Stimulated activated effector memory CD8-positive, alpha-beta T cell treated with anti-CD3 and anti-CD28 coated beads, Interleukin-12 subunit alpha, Interleukin-12 subunit beta, amount 100 ng/mL, for 72 hours (primary cell): ENCODE measurements around the gene ARF1.

ENCODE experiments used
- ATAC-seq: fragments of 150-1000 bp; cut with Tn5 transposase; 2 replicates; pipeline ENCODE4 v1.10.0; 2021
- DNase-seq, 2 donors: peaks; one replicate each; pipeline ENCODE4 v3.0.0; 2021 to 2022; ENCODE audit warnings: low spot score in 2 of 2
- H3K27ac Mint-ChIP-seq: one replicate; pipeline ENCODE4 v1.8.0; 2022; ENCODE audit warnings: mild to moderate bottlenecking, mixed read lengths
- H3K36me3 Mint-ChIP-seq: one replicate; pipeline ENCODE4 v1.8.0; 2022; ENCODE audit warnings: mild to moderate bottlenecking, mixed read lengths
- H3K4me1 Mint-ChIP-seq: one replicate; pipeline ENCODE4 v1.8.0; 2022; ENCODE audit warnings: mixed read lengths
- H3K4me3 Mint-ChIP-seq: one replicate; pipeline ENCODE4 v1.8.0; 2022; ENCODE audit warnings: mild to moderate bottlenecking, mixed read lengths
- H3K9me3 Mint-ChIP-seq: one replicate; pipeline ENCODE4 v1.8.0; 2022; ENCODE audit warnings: mixed read lengths

ARF1 gene

GRCh38 chr1:228082214-228082917 lies at the start of gene ARF1:
TSS of gene ARF1 (plus strand) at chr1:228082708. CDS start at chr1:228097115, 14,407 bp downstream.
- ATAC-seq (peak; percentile 84), DNase-seq (peak; percentile 95 to 97)
- Mint-ChIP-seq H3K36me3 (peaks cover 61% of the 10 kb centered on the region), H3K9me3 (no peaks in the 10 kb centered on the region), H3K4me1 (peaks cover 55% of the 10 kb centered on the region), H3K4me3 (peak within 1 kb of the TSS; percentile 90), H3K27ac (peak within 1 kb of the TSS; percentile 94)

- Mint-ChIP-seq H3K27ac (no peak overlapping the region), H3K4me1 (no peaks in the 10 kb centered on the region), H3K36me3 (no peaks in the 10 kb centered on the region), H3K9me3 (no peaks in the 10 kb centered on the region), H3K4me3 (no peak overlapping the region)
- no peak for DNase-seq
- ATAC-seq = no peak
Measured at GRCh38 chr1:228033376-228033775, 49.1 kb upstream of the ARF1 start.

DNA sequence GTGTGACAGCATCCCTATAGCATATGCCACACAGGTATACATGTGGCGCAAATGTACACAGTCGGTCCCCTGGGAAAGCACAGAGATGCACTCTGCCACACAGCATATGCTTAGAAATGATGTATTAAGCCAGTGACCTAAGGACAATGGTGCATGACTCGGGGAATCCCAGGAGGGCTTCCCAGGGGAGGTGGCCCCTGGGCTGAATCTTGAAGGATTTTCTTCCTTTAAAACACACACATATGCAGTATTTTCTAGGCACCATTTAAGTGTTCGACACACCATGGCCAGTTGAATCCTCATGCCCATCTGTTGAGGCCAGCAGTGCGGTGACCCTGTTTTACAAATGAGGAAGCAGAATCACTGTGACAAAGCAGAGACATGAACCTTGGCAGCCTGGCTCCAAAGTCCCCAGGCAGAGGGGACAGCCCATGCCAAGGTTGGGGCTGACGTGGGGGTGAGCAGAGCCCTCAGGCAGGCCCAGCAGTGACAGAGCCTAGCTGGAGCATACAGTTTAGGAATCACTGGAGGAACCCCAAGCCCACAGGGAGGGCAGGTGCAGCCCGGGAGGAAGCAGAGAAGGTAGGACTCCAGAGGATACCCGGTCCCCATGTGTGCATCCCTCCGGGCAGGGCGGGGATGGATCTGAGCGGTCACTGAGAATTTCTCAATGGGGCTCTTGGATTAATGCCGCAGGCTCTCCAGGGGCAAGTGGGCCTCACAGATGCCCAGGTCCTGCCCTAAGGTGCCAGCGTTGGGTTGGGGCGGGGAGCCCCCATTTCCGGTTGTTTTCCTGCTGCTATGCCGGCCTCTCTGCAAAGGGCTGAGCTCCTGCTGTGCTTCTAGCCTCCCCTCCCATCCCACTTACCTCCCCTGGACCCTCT lies 47.3 kb upstream of the ARF1 start:
- DNase-seq (no peak), ATAC-seq (no peak)
- no peaks in the 10 kb centered on the region for H3K9me3 Mint-ChIP-seq
- H3K4me1 Mint-ChIP-seq = no peaks in the 10 kb centered on the region
- H3K36me3 Mint-ChIP-seq = no peaks in the 10 kb centered on the region
- H3K27ac Mint-ChIP-seq = no peak overlapping the region
- H3K4me3 Mint-ChIP-seq = no peak overlapping the region

GRCh38 chr1:228035844-228036243 lies 46.7 kb upstream of the ARF1 start:
- DNase-seq (no peak), ATAC-seq (no peak)
- Mint-ChIP-seq H3K4me1 (no peaks in the 10 kb centered on the region), H3K36me3 (no peaks in the 10 kb centered on the region), H3K9me3 (no peaks in the 10 kb centered on the region), H3K4me3 (no peak overlapping the region), H3K27ac (no peak overlapping the region)

GRCh38 chr1:228036701-228037231 lies 45.7 kb upstream of the ARF1 start:
- Mint-ChIP-seq H3K27ac (no peak overlapping the region), H3K9me3 (no peaks in the 10 kb centered on the region), H3K36me3 (no peaks in the 10 kb centered on the region), H3K4me1 (no peaks in the 10 kb centered on the region), H3K4me3 (no peak overlapping the region)
- ATAC-seq (no peak), DNase-seq (no peak)

DNA sequence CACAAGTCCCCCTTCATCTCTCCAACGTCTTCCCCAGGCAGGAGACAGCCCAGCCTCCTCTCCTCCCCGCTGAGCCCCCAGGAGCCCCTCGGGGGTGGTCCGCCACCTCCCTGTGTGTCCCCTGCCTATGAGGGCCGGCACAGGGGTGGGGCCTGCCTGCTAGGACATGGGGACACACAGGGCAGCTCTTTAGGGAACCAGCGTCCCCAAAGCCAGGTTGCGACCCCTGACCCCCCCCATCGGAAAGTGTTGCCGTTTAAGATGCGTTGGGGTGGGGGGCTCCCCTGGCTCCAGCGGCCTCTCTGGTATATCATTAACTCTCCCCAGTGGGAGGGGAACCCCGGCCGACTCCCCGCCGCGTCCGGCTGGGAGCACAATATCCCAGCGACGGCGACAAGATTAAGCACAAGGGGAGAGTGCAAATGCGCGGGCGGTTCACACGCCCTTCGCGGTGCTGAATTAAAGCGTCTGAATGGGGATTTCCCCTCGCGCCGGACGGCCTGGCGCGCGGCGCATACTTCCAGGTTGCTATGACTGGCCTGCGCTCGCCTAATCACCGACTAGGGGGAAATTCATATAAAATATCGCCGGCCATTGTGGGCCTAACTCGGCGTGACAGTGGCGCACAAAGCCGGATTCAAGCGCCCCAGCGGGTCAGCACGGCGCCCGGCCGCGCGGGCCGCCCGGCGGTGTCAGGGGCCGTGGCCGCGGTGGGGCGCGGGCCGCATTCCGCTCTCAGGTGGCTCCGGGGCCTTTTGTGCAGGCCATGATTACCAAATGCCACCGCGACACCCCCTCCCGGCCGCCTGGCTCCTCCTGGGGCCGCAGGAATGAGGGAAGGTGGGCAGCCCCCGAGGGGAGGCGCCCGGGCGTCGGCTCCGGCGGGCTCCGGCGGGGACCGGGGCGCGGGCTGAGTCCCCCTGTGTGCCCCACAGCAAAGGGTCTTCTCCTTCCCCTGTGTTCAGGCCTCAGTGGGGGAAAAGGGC lies 44.8 kb upstream of the ARF1 start:
- Mint-ChIP-seq H3K36me3 (no peaks in the 10 kb centered on the region), H3K9me3 (no peaks in the 10 kb centered on the region), H3K4me3 (peak overlapping the region; percentile 29), H3K27ac (no peak overlapping the region), H3K4me1 (no peaks in the 10 kb centered on the region)
- DNase-seq = peak in 1 of 2 donors; percentile 62
- ATAC-seq = peak; percentile 92

GRCh38 chr1:228038387-228039005 lies 44.0 kb upstream of the ARF1 start:
- H3K9me3 Mint-ChIP-seq = no peaks in the 10 kb centered on the region
- no peak overlapping the region for H3K4me3 Mint-ChIP-seq
- H3K27ac Mint-ChIP-seq = no peak overlapping the region
- DNase-seq = no peak
- no peaks in the 10 kb centered on the region for H3K36me3 Mint-ChIP-seq
- H3K4me1 Mint-ChIP-seq = no peaks in the 10 kb centered on the region
- ATAC-seq = no peak

- Mint-ChIP-seq H3K36me3 (no peaks in the 10 kb centered on the region), H3K4me3 (no peak overlapping the region), H3K9me3 (no peaks in the 10 kb centered on the region), H3K4me1 (no peaks in the 10 kb centered on the region), H3K27ac (no peak overlapping the region)
- DNase-seq = no peak
- ATAC-seq = no peak
Measured at GRCh38 chr1:228039006-228039903, 43.3 kb upstream of the ARF1 start.

DNA sequence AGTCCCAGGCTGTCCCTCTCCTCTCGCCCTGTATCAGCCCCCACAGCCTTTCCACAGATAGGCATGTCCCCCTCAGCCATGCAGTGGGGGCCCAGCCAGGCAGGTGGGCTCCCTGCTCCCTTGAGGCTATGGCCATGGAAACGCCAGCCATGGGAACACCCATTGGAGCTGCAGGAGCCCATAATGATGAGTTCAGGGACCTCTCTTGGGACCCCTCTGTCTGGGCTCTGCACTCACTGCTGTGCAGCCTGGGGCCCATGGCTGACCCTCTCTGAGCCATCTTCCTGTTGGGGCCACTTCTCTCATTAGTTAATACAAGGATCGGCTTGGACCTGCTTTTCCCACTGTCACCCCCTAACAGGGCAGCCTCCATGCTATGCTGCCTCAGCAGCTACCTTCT lies 42.5 kb upstream of the ARF1 start:
- no peak for ATAC-seq
- Mint-ChIP-seq H3K4me3 (no peak overlapping the region), H3K27ac (no peak overlapping the region), H3K36me3 (no peaks in the 10 kb centered on the region), H3K4me1 (no peaks in the 10 kb centered on the region), H3K9me3 (no peaks in the 10 kb centered on the region)
- DNase-seq = no peak

- DNase-seq (no peak), ATAC-seq (no peak)
- no peaks in the 10 kb centered on the region for H3K4me1 Mint-ChIP-seq
- H3K4me3 Mint-ChIP-seq = no peak overlapping the region
- H3K9me3 Mint-ChIP-seq = no peaks in the 10 kb centered on the region
- no peak overlapping the region for H3K27ac Mint-ChIP-seq
- no peaks in the 10 kb centered on the region for H3K36me3 Mint-ChIP-seq
Measured at GRCh38 chr1:228041316-228041715, 41.2 kb upstream of the ARF1 start.

DNA sequence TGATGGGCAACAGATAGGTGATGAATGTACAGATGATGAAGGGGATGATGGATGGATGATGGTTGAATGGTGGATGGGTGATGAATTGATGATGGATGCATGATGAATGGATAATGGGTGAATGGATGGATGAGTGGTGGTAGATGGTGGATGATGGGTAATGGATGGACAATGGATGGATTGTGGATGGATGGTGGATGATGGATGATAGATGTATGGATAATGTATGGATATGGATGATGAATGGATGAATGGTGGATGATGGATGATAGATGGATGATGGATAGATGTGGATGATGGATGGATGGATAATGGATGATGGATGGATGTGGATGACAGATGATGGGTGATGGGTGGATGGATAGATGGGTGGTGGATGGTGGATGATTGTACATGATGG lies 40.0 kb upstream of the ARF1 start:
- H3K27ac Mint-ChIP-seq = no peak overlapping the region
- H3K4me3 Mint-ChIP-seq = no peak overlapping the region
- DNase-seq (no peak), ATAC-seq (no peak)
- no peaks in the 10 kb centered on the region for H3K4me1 Mint-ChIP-seq
- no peaks in the 10 kb centered on the region for H3K9me3 Mint-ChIP-seq
- no peaks in the 10 kb centered on the region for H3K36me3 Mint-ChIP-seq

DNA sequence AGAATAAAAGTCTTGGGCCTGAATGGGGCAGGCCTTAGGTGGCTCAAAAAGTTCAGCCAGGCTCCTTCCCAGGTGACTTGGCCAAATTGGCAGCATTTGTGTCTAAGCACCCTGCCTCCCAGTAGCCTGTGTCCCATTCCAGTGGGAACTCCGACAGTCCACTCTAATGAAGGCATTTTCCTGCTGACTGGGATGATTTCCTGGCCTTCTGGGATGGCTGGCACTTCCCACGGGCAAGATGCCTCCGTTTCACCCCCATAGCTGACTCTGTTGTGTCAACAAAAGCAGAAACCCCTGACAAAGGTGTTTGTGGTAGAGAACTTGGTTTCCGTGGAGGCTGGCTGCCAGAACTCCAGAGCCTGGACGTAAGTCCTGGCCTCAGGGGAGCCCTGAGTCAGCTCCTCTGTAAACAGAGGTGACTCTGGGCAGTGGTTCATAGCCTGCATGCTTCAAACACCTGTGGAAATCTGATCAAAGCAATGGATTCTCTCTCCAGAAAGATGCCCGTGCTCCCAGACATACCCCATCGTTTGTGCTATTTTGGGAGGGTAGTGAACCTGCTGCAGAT lies 39.1 kb upstream of the ARF1 start:
- no peak overlapping the region for H3K4me3 Mint-ChIP-seq
- no peak for DNase-seq
- no peak for ATAC-seq
- H3K4me1 Mint-ChIP-seq = no peaks in the 10 kb centered on the region
- H3K27ac Mint-ChIP-seq = no peak overlapping the region
- H3K36me3 Mint-ChIP-seq = no peaks in the 10 kb centered on the region
- H3K9me3 Mint-ChIP-seq = no peaks in the 10 kb centered on the region

- Mint-ChIP-seq H3K4me1 (no peaks in the 10 kb centered on the region), H3K4me3 (no peak overlapping the region), H3K27ac (no peak overlapping the region), H3K36me3 (no peaks in the 10 kb centered on the region), H3K9me3 (no peaks in the 10 kb centered on the region)
- DNase-seq (no peak), ATAC-seq (no peak)
Measured at GRCh38 chr1:228044961-228045360, 37.5 kb upstream of the ARF1 start.
